Measurements from ENCODE around the gene SLC16A12.

SLC16A12 gene

DNA sequence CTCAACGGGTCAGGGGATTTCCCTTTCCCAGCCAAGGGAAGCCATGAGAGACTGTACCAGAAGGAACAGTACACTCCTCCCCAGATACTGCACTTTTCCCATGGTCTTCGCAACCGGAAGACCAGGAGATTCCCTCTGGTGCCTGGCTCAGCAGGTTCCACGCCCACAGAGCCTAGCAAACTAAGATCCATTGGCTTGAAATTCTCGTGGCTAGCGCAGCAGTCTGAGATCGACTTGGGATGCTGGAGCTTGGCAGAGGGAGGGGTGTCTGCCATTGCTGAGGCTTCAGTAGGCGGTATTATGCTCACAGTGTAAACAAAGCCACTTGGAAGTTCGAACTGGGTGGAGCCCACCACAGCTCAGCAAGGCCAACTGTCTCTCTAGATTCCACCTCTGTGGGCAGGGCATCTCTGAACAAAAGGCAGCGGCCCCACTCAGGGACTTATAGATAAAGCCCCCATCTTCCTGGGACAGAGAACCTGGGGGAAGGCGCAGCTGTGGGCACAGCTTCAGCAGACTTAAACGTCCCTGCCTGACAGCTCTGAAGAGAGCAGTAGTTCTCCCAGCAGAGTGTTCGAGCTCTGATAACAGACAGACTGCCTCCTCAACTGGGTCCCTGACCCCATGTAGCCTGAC lies 29.6 kb downstream of the SLC16A12 start:
- DNase-seq = no peak

DNA sequence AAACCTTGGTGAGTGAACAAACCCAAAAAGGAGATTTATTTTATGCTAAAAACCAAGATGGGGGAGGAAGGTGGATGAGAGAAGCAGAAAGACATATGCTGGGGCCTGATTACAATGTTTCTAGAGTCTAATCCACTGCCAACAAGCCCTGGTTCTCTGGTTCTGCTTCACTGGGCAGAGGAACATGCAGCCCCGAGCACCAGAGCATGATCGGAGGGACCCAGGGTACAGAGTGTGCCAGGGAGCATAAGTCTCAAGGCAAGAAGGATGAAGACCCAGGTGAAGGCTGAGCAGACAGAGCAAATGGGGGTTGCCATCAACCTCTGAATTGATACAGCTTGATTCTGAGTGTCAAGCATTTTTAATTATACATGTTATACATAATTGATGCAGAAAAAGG lies 30.7 kb downstream of the SLC16A12 start:
- no peak for DNase-seq

DNA sequence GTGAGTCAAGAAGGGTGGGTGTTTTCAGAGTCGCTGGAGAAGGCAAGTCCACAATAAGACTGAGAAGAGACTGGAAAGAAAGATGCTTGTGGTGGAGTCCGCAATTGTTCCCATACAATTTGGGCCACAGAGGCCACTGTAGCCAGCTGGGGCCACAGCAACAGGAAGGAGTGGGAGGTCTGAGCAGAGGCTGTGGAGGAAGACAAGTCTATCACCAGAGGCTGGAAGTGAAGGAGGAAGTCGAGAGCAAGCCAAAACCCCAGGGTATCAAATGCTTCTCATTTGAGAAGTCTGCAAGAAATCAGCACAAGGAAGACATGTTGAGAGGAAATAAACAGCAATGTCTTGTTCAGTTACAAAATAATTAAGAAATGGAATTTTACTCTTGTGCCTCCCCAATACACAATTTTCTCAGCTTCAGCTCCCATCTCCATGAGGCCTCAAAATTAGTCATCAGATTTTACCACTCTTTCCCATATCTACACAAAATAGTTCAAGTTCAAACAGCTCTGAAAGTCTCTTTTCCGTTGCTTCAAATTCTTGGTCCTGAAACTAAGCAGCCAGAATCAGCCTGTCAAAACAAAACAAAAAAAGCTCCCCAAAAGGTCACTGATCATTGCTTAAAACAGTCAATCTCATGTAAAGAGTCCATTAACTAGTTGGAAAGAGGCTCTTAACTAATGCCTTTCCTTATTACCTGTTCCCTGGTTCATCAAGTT lies 31.6 kb downstream of the SLC16A12 start:
- no peak for DNase-seq

DNA sequence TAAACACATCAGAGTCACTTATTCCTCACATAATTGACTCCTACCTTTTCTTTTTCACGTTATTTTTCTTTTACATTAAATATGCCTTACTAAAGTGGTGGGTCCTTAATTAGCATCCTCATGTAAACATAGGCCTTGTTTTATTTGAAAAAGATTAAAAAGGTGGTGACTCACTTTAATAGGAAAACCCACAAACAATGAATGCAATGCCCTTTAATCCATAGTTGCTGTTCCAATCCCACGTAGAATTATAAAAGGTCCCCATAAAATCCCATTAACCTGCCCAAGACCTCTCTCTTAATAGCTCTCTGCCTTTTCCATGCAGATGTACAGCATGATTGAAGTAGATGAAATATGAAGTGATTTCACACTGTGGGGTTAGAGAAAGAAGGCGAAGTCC lies 32.2 kb downstream of the SLC16A12 start:
- DNase-seq = no peak

DNA sequence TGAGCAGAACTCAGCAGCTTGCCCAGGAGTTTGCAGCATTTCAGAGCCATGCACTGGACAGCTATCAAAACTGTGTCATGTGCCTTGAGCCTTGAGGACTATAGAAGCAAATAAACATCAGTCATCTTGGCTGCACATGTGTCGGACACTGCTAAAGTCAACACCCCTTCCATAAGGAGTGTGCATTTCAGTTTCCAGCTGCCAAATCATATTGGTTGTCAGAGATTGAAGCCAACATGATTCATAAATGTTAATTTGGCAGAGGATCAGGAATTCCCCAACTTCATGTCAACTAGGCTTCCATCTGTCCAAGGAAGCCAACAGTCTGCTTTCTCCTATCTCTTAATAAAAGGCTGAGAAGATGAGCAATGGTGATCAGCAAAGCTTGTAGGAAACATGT lies 32.8 kb downstream of the SLC16A12 start:
- DNase-seq = no peak

DNA sequence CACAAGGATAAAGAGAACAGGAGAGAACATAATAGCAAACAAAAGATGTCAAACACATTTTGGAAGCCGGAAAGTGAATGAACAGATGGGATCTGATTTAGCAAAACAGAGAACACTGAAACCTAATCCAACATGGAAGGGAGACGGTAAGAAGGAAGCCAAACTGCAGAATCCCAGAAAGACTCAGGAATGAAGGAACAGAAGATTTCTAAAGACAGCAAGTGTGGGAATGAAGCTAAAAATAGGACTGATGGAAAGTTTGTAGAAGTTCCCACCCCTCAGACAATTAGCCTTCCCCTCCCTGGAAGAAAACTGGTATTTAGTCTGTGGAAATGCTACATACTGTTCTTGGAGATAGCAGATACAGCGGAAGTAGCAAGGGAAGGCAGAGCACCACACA lies 40.8 kb downstream of the SLC16A12 start:
- DNase-seq = no peak

DNA sequence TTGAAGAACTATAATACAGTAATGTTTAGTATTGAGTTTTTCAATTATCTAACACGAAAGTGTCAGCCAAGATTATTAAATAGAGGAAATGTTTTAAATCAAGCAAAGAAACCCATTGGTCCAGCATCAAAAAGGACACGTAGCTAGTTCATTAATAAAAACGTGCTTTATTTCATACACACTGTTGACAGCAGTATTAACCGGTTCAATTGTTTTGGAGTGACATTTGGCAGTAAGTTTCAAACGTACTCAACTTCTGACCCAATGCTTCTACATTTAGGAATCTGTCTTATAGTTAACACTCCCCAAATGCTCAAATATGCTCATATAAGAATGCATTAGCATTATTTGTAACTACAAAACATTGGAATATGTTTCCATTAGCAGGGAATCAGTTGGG lies 41.3 kb downstream of the SLC16A12 start:
- DNase-seq = no peak

DNA sequence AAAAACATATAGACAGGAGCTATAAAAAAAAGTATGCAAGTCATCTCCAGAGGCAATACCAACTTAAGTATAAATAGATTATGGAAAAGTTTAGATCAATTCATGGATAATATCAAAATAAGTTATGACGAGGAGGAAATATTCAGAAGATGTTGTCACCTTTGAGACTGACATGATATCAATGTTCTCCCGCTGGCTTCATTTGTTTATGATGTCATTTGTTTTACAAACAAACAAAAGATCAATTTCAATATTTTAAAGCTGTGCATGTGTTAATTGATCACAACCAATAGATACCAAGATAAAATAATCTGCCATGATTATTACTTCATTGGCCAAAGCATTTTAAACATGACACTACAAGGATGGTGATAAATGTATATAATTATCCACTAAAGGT lies 43.5 kb downstream of the SLC16A12 start:
- no peak for DNase-seq

DNA sequence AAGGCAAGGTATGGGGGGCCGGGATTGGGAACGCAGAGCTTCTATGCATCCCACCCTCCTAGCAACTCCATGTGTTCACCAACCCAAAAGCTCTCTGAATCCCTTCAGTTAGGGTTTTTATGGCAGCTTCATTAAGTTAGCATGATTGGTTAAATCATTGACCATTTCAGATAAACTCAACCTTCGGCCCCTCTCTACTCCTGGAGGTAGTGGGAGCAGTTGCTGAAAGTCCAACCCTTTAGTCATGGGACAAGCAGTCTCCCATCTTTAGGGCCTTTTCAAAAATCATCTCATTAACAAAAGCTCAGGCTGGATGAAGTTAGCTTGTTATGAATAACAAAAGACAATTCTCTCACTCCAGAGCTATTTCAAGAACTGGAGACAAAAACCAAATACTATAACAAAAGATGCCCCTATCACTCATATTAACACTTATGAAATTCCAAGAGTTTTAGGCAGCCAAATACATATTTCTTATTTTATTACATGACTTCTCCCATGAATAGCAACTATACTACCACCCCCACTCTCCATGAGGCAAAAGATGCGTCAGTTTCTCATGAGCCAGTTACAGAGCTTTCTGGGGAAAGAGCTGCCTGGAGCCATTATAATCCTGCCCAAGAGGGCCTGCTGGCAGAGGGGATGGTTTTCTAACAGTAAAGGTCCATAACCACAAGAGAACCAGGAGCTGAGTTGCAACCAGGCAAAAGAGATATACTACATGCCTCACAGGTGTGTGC lies 44.6 kb downstream of the SLC16A12 start:
- no peak for DNase-seq

DNA sequence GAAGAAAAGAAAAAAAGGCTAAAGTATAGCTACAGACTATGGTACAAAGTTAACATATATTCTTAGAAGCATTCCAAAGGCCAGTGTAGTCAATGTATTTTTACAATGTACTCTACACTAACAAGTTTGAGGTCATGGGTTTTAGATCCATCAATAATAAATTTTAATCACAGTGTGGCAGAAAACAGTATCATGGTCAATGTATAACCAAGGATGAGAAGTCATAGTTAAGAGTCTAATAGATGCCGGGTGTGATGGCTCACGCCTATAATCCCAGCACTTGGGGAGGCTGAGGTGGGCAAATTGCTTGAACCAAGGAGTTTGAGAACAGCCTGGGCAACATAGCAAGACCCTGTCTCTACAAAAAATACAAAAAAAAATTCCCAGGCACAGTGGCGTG lies 53.1 kb downstream of the SLC16A12 start:
- no peak for DNase-seq

DNA sequence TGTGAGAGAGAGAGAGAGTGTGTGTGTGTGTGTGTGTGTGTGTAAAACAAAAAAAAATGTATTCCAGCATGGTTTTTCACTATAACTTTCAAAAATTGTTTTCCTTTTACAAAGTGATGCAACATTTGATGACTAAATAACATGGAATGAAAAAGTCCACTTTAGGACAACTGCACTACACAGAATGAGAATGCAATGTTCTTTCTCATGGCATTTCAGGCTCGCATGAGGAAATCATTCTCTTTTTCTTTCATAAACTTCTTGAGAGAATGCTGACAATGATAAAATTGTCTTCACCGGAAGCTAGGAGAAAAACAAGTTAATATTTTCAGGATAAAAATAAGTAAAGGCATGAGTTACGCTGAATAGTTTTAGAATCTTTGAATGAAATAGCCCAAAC lies 53.7 kb downstream of the SLC16A12 start:
- no peak for DNase-seq

DNA sequence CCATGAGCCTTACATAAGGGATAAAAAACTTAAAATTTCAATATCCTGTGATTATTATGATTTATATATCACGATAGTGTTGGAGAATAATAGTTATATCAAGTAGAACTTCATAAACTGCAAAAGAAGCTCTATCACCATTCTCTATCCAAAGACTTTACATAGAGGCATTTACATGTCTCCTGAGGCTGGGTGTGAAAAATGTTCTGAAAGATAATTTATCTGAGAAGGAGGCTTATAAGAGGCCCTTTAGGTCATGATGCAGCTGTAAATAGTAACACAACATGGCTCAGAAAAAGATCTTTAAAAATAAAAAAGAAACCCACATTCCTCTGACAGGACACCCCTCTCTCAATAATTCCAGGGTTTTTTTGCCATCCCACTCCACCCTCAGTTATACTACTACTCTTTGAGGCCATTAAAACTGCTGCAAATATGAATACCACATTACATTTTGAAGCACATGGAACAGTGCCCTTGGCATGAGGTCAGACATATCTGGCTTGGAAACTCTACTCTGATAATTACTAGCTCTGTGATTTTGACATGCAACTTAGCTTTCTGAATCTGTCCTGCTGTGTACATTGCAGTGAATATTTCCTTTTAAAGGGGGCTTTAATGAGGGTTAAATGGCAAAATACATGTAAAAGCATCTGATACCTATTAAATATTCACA lies 55.5 kb downstream of the SLC16A12 start:
- DNase-seq = no peak

DNA sequence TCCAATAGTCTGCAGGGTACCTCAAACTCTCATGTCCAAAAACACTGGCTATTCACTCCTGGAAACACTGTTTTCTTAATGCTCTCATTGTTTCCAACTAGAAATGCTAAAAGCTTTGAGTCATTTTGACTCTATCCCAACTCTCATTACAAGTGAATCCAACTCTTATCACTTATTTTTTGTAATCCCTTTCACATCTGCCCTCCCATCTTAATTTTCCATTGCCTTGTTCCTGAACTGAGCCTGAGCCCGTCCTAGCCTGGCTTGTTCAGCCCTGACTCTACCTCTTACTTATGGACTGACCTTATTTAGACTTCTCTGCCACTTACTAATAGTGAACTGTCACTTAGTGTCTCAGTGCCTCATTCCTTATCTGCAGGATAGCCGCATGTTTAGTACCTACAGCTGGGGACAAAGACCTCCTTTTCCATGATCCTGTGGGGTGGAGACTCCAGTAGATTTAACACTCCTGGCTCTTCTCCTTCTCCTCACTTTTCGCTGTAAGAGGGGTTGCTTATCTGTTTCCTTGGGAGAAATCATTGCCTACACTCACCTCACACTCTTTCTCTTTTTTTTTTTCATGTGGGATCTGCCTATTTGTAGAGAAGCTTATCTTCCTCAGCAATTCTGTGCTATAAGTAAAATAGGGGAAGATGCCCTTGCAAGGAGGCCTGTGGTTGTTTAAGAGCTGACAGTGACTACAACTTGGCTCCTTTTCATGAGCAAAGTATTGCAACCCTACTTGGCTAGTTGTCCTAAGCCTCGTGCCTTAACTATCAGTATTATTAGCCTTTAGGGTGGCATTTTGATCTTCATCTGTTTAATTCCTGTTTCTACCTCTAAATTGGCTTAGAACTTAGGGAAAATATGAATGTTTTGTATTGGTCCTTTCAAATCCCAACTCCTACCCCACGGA lies 56.4 kb downstream of the SLC16A12 start:
- DNase-seq = no peak

DNA sequence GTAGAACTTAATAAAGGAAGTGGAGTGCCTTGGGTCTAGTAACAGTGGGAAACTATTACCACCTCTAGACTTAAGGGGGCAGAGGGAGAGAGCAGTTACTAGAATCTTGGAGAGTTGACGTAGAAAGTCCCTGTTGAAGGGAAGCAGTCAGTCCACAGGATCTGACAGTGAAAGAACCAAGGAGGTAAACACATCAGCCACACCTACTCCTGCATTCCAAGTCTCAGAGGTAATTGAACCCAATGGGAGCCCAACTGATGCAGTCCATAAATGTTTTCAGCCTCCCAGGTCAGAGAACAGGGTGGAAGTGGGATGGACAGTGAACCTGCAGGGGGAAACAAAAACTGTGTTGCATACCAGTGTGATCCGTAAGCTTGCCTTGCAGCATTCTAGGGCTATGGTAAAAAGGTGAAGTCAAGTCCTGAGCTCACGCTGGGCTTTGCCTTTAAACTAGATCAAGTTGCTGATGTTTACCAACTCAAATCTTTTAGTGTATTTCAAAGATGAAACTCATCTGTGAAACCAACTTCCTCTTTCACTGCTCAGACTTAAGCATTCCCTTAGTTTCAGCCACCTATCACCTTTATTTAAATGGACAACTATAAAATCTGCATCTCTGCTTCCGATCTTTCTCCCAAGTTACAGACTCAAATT lies 57.2 kb downstream of the SLC16A12 start:
- no peak for DNase-seq

DNA sequence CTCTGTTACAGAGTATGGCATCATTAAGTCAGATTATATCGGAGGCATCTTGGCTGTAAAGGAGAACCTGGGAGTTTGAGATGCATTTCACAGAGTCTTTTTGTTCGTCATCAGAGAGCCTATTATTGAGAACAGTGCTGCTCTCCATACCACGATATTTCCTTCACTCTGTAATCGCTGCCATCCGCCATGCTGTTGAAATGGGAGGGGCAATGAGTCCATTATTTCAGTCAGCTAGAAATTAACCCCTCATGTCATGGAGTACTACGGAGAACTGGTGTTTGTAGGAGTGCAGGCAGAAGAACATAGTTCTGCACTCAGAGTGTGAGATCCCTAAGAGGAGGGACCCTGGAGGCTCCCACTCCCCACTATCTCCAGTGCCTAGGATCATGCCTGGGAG lies 59.2 kb downstream of the SLC16A12 start:
- no peak for DNase-seq

DNA sequence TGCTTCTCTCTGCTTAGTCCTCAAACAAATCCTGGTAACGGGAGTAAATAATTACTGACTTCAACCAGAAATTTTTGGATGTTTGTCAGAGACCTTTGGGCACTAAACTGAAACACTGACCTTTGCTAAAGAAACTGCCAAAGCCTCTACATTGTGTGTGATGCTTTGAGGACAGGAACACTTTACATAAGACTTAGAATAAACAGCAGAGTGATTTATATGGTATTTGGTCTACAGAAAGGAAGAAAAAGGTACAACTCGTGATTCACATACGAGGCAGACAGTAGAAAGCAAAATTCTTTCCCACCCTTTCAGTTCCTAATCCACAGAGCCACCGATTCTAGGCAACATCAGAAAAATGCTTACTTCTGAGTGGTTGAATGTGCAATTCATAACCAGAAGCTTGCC lies 59.8 kb downstream of the SLC16A12 start:
- no peak for DNase-seq

DNA sequence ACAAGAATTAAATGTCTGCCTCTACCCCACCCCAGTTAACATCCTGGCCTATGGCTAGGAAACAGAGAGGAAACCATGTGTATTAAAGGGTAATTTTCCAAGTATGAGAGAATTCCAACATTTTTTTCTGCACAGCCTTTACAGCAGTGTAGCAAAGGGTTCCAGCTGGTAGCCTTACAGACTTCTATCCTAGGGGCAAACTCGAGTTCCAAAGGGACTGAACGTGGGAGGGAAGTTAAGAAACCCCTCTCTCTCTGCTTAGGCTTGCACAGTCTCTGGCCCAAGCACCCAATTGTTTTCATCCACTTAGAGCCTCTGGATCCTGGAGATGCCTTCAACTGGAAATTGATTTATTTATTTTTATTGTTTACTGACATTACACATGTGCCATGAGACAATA lies 60.3 kb downstream of the SLC16A12 start:
- DNase-seq = no peak

DNA sequence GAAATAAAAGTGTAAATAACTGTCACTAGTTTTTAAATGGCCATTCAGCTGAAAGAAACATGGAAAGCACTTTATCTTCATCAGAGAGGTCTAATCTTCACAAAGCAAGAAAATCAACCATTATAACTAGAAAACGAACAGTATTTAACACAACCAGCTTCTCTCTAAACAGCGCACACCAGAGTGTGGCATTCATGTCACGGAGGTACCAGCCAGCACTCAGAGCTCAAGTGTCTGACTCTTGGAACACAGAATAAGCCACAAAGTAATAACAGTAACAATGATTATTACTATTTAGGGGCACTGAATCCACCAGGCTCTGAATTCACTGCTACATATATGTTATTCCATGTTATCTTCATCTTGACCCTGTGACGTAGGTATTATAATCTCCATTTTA lies 60.9 kb downstream of the SLC16A12 start:
- no peak for DNase-seq

DNA sequence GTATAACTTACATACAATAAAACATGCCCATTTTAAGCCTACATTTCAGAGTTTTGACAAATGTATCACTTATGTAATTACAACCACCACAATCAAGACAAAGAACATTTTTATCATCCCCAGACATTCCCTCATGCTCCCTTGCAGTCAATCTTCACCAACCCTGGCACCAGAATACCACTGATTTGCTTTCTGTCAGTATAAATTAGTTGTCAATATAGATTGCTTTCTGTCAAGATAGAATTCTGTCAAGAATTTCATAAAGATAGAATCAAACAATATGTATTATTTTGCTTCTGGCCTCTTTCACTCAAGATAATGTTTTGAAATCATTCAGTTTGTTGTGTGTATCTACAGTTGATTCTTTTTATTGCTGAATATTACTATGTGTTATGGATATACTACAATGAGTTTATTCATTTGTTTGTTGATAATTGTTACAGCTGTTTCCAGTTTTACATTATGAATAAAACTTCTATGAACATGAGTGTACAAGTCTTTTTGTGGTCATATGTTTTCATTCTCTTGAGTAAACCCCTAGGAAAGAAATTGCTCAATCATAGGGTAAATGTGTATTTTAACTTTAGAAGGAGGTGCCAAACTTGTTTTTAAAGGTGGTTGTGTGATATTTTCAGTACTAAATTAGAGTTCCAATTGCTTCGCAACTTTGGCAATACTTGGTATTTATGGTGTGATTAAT lies 64.1 kb downstream of the SLC16A12 start:
- DNase-seq = no peak

DNA sequence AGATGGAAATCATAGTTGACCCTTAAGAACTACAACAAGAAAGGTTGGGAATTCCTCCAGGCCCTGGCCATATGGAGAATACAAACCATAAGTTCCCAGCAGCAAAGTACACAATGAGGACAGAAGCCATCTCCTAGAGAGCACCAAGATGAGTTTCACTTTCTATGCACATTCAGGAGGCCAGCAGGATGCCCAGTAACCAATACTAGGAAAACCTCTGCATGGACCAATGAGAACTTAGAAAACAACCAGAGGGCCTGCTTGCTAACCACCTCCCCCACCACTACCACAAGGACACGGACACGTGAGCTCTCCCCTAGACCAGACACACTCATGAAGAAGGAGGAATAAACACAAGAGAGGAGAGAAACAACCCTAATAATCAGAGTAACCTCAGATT lies 64.8 kb downstream of the SLC16A12 start:
- DNase-seq = no peak

DNA sequence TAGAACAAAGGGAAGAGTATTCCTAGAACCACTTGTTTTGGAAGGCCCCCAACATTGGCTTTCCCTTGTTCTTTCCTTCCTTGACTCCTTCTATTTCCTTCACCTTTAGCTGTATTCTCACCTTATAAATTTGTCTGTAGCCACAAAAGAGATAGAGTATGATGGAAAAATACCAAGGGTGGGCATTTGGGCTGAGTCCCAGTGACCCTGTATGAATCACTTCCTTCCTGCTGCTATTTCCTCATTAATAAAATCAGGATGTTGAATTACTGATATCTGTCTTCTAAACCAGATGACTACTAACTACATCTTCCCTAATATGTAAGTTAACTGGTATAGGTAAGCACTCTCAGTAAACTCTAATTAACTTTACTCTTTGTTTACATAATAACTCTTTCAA lies 65.9 kb downstream of the SLC16A12 start:
- no peak for DNase-seq
